ENCODE measurements around the gene IMPA2. TPM values are rescaled to one million over a fixed set of nuclear protein-coding genes. Genes with fewer than 3 reads are reported as not detected.

IMPA2 gene
- total and polyA plus RNA-seq, 10 of the 15 experiments (the other 5 are each of a cell fraction or from before 2014, with no cell fraction given), result 0.24 to 21.0 (median 11.4) TPM

DNA sequence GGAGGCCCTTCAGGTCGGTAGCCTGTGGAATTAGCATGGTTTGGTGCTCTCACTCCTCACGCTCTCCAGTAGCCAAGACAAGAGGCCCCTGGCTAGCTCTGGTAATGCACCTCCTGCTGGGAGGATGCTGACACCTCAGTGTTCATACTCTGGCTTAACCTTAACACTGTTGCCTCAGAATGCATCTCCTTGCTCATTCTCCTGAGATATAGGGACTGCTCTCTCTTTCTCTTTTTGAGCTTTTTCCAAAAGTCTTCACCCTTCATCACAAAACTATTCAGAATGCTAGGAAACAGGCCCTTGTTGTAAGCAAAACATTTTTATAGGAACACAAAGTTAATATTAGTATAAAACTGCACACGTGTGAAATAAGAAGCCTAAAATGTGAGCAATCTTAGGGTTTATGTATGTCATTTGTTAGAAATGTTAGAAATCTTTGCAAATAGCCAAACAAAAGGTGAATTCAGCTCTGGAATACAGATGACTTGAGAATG, 17.3 kb upstream of the IMPA2 start:
- FAIRE-seq (no peak), ATAC-seq (no peak), DNase-seq (ENCODE audit: low read depth, low spot score) (no peak)
- TF ChIP-seq, protein P1, sequence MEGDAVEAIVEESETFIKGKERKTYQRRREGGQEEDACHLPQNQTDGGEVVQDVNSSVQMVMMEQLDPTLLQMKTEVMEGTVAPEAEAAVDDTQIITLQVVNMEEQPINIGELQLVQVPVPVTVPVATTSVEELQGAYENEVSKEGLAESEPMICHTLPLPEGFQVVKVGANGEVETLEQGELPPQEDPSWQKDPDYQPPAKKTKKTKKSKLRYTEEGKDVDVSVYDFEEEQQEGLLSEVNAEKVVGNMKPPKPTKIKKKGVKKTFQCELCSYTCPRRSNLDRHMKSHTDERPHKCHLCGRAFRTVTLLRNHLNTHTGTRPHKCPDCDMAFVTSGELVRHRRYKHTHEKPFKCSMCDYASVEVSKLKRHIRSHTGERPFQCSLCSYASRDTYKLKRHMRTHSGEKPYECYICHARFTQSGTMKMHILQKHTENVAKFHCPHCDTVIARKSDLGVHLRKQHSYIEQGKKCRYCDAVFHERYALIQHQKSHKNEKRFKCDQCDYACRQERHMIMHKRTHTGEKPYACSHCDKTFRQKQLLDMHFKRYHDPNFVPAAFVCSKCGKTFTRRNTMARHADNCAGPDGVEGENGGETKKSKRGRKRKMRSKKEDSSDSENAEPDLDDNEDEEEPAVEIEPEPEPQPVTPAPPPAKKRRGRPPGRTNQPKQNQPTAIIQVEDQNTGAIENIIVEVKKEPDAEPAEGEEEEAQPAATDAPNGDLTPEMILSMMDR (IDR thresholded peaks at IDR 0.05 in 2 of 3, conservative IDR thresholded peaks at IDR 0.05 in 1 of 3; ENCODE audit: control insufficient read depth in 2 of 3, extremely low read depth in 1 of 3, insufficient read depth in 1 of 3, low read depth in 3 of 3, low read length in 3 of 3), result 0 out of 6 replicates have a peak, but pooled peaks of 1 of the 3 experiments have one; percentile 2
- TF ChIP-seq ZNF207 (IDR thresholded peaks at IDR 0.05; ENCODE audit: borderline replicate concordance), result no peak
- WGBS (ENCODE audit: insufficient coverage, insufficient replicate concordance, low lambda C conversion rate, missing lambda C conversion rate), result 14% methylated on average over 3 of the region's 3 CpGs
- ChIA-PET RAD21 (ENCODE audit: unreplicated experiment) (no interaction called here), POLR2A (no interaction called here), SMC1A (ENCODE audit: uncharacterized antibody, unreplicated experiment) (no interaction called here), CTCF (interaction anchor here (0.6 kb wide), 1 partner anchor 26 kb away, joined by 3 read pairs; no protein-coding TSS in a partner anchor)
- Histone ChIP-seq H3K4me2 (ENCODE audit: control insufficient read depth, insufficient read depth) (no peak overlapping the region), H4K20me1 (ENCODE audit: control insufficient read depth, insufficient read depth) (no peaks in the 10 kb centered on the region), H3K36me3 (ENCODE audit: control insufficient read depth in 2 of 2, insufficient read depth in 2 of 2, low read length in 1 of 2) (no peaks in the 10 kb centered on the region), H3K9me3 (replicated peaks; ENCODE audit: control insufficient read depth, insufficient read depth, low read length) (no peaks in the 10 kb centered on the region), H3K4me3 (no peak overlapping the region), H2AFZ (ENCODE audit: control insufficient read depth, low read depth, low read length) (no peak overlapping the region), H3K27me3 (replicated peaks in 1 of 2; ENCODE audit: control insufficient read depth in 2 of 2, insufficient read depth in 2 of 2, low read length in 1 of 2) (no peaks in the 10 kb centered on the region), H3K4me1 (ENCODE audit: control insufficient read depth, insufficient read depth, low read length) (no peaks in the 10 kb centered on the region), H3K9ac (ENCODE audit: control insufficient read depth, insufficient read depth, low read length) (no peak overlapping the region), H3K79me2 (ENCODE audit: control insufficient read depth, insufficient read depth, low read length) (no peaks in the 10 kb centered on the region), H3K27ac (ENCODE audit: control insufficient read depth, insufficient read depth) (no peak overlapping the region)
- in situ Hi-C loops (cut with MboI), result no loop called here
- intact Hi-C loops (cut with micrococcal nuclease; ENCODE audit: unreplicated experiment), result no loop called here
- BruUV-seq (replicated peaks), result no TSS peak

Measured in GM12878 (cell line).